Peyer's patch (tissue), 4 donors: ENCODE data around the gene TMEM132D. TPM values are rescaled to one million over a fixed set of nuclear protein-coding genes. Genes with fewer than 3 reads are reported as not detected.
"Not testable (repeated sequence)": the region's sequence is repeated elsewhere in the genome, so short reads cannot be mapped to it uniquely, and the experiment has no call there.

Source experiments
- DNase-seq, 3 donors: peaks; one replicate each; pipeline ENCODE4 v3.0.0-alpha.2; 2017 to 2019
- H3K27ac ChIP-seq, 4 donors: fragments of 200-600 bp; sonication (generic); one replicate each; pipeline ENCODE4 v1.5.1; 2016 to 2019
- H3K27me3 ChIP-seq, 2 donors: fragments of 200-600 bp; sonication (generic); one replicate each; pipeline ENCODE4 v1.5.1; 2019
- H3K36me3 ChIP-seq, 3 donors: fragments of 200-600 bp; sonication (generic); one replicate each; pipeline ENCODE4 v1.5.1; 2016 to 2019
- H3K4me1 ChIP-seq, 4 donors: fragments of 200-600 bp; sonication (generic); one replicate each; pipeline ENCODE4 v1.5.1; 2016 to 2019
- H3K4me3 ChIP-seq, 4 donors: fragments of 200-600 bp; sonication (generic); 1 replicate in 3 of 4; 2 replicates in 1 of 4; pipeline ENCODE4 v1.5.1; 2016 to 2019; ENCODE audit warnings: mild to moderate bottlenecking in 1 of 4
- H3K9me3 ChIP-seq, 4 donors: fragments of 200-600 bp; sonication (generic); one replicate each; pipeline ENCODE4 v1.5.1; 2016 to 2019; ENCODE audit warnings: mild to moderate bottlenecking in 1 of 4
- POLR2A ChIP-seq, 2 donors: fragments of 450-650 bp; IDR thresholded peaks; one replicate each; pipeline ENCODE4 v1.5.1; 2017; ENCODE audit warnings: antibody characterized with exemption in 2 of 2, mild to moderate bottlenecking in 2 of 2, moderate library complexity in 2 of 2
- total RNA-seq, 4 donors: library from RNA; depleted of rRNA; stranded (reverse); fragments of >200 nt; gene quantifications; one replicate each; pipeline ENCODE4 v1.1.0, GENCODE V29; 2016
- TF ChIP-seq, protein P1 (sequence below), 6 experiments: fragments of 450-650 bp in 4 of 6; fragments of 200-600 bp in 2 of 6; sonication (generic) in 1 of 6; IDR thresholded peaks; one replicate each; pipeline ENCODE4 v1.5.1; 2017 to 2019; ENCODE audit warnings: antibody characterized with exemption in 6 of 6, mild to moderate bottlenecking in 3 of 6, moderate library complexity in 1 of 6

Gene TMEM132D
- total RNA-seq, 4 donors from 2014 or later, result 0.27 to 1.7 (median 0.41) TPM

DNA sequence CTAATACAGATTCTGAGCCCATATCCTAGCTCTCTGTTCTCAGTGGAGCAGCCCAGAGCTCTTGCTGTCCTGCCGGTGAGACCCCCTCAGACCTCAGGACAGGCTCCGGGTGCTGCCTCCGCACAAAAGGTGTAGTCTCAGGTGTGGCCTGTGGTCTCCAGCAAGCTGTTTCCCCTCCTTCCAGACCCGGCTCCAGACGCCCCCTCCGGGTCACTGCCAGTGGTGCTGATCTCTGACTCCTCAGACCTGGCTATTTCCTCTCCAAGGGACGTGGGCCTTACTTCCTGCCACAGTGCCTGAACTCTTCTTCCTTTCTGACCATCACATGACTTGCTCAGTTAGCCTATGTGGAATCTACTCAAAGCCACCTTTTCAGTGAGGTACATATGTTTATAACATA lies 713.0 kb downstream of the TMEM132D start:
- no peak for DNase-seq
- no peak for TF ChIP-seq POLR2A (IDR thresholded peaks at IDR 0.05)
- TF ChIP-seq, protein P1, sequence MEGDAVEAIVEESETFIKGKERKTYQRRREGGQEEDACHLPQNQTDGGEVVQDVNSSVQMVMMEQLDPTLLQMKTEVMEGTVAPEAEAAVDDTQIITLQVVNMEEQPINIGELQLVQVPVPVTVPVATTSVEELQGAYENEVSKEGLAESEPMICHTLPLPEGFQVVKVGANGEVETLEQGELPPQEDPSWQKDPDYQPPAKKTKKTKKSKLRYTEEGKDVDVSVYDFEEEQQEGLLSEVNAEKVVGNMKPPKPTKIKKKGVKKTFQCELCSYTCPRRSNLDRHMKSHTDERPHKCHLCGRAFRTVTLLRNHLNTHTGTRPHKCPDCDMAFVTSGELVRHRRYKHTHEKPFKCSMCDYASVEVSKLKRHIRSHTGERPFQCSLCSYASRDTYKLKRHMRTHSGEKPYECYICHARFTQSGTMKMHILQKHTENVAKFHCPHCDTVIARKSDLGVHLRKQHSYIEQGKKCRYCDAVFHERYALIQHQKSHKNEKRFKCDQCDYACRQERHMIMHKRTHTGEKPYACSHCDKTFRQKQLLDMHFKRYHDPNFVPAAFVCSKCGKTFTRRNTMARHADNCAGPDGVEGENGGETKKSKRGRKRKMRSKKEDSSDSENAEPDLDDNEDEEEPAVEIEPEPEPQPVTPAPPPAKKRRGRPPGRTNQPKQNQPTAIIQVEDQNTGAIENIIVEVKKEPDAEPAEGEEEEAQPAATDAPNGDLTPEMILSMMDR (IDR thresholded peaks at IDR 0.05), result no peak
- no peaks in the 10 kb centered on the region for H3K36me3 ChIP-seq
- no peak overlapping the region for H3K27ac ChIP-seq
- H3K4me1 ChIP-seq, result no peaks in the 10 kb centered on the region
- peaks cover 0 to 3% (median 1%) of the 10 kb centered on the region in 4 donors for H3K9me3 ChIP-seq
- H3K4me3 ChIP-seq, result no peak overlapping the region
- H3K27me3 ChIP-seq, result no peaks in the 10 kb centered on the region

DNA sequence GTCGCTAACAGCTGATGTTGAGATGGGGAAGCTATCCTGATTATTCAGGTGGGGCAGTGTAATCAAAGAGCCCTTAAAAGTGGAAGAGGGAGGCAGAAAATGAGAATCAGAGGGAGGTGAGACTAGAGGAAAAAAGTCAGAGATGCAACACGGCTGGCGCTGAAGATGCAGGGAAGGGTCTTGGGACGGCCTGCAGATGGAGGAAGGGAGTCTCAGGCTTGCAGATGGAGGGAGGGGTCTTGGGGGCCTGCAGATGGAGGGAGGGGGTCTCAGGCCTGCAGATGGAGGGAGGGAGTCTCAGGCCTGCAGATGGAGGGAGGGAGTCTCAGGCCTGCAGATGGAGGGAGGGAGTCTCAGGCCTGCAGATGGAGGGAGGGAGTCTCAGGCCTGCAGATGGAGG lies 713.9 kb downstream of the TMEM132D start:
- DNase-seq, result not testable (repeated sequence)

DNA sequence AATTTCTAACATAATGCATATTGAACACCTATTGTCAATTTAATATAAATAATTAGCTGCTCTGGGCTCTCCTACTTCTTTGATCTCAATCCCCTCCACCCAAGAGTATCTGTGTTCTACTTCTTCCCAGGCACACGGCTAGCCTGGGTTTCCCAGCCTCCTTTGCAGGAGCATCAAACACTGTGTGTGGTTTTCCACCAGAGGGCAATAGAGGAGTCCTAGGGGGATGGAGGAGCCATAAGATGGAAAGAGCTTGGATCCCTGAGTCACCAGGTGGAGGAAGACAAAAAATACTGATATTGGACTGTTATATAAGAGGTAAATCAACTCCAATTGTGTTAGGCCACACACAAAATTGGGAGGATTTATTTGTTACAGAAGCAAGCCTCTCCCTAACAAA lies 716.9 kb downstream of the TMEM132D start:
- no peaks in the 10 kb centered on the region for H3K4me1 ChIP-seq
- H3K27ac ChIP-seq, result no peak overlapping the region
- no peaks in the 10 kb centered on the region for H3K9me3 ChIP-seq
- no peak for DNase-seq
- no peaks in the 10 kb centered on the region for H3K36me3 ChIP-seq
- TF ChIP-seq, protein P1 (IDR thresholded peaks at IDR 0.05), result no peak
- no peak overlapping the region for H3K4me3 ChIP-seq
- H3K27me3 ChIP-seq, result no peaks in the 10 kb centered on the region

More for the DNA sequence above, 713.9 kb downstream of the TMEM132D start:
- not testable (repeated sequence) for H3K9me3 ChIP-seq, H3K27ac ChIP-seq, H3K4me3 ChIP-seq, H3K27me3 ChIP-seq, H3K4me1 ChIP-seq, H3K36me3 ChIP-seq

DNA sequence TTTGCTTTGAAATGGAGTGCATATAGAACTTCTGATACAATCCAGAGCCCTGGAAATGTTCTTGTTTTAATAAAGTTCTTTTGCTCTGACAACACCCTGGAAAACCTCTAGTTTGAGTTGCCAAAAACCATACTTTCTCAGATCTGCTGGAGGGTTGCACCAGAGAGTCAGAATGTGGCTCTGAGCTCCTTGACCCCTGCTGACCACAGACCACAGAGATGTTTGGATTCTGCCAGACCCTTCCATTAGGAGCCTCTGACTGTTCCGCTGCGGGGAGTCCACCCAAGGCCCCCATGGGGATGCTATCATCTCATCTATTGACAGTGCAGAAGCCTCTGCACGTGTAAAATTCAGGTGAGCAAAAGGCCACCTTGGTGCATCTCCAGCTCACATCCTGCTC lies 718.0 kb downstream of the TMEM132D start:
- no peaks in the 10 kb centered on the region for H3K36me3 ChIP-seq
- H3K27me3 ChIP-seq, result no peaks in the 10 kb centered on the region
- TF ChIP-seq, protein P1 (IDR thresholded peaks at IDR 0.05), result no peak
- no peak for TF ChIP-seq POLR2A (IDR thresholded peaks at IDR 0.05)
- no peaks in the 10 kb centered on the region for H3K9me3 ChIP-seq
- no peak overlapping the region for H3K27ac ChIP-seq
- DNase-seq, result no peak
- H3K4me3 ChIP-seq, result no peak overlapping the region
- H3K4me1 ChIP-seq, result no peaks in the 10 kb centered on the region

DNA sequence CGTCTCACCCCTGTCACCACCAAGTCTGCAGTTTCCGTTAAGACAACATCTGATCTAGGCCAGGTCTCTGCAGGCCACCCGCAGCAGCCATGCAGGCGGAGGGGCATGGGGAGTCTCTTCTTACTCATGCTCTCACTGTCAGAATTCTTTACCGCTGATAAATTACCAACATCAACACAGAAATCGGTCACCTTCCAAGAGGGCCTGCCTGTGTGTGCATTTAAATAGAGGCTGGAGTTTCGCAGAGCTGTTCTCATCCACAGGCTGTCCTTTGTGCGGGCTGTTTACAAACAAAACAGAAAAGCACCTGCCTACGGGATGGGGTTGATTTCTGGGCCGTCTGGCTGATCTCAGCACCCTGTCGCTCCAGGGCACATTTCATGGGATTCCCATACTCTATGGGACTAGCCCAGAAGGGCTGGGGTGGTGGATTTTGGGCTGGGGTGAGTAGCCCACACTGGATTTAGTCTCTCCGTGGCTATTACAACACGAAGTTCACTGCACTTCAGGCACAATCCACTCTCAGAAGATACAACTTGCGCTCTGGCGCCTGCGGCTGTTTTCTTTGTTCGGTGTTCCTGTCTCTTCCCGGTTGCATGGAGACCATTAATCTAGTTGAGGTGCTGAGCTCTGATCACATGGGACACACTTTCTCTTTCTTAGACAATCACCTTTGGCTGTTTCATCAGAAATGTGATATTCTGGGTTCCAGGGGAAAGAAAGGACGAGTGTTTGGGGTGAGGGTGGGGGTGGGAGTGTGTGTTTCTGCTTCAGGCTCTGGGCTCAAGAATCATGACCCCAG lies 719.5 kb downstream of the TMEM132D start:
- TF ChIP-seq, protein P1 (IDR thresholded peaks at IDR 0.05), result no peak
- TF ChIP-seq POLR2A (IDR thresholded peaks at IDR 0.05), result no peak
- Histone ChIP-seq H3K36me3 (no peaks in the 10 kb centered on the region), H3K4me1 (no peaks in the 10 kb centered on the region), H3K27me3 (no peaks in the 10 kb centered on the region), H3K27ac (no peak overlapping the region), H3K9me3 (no peaks in the 10 kb centered on the region), H3K4me3 (no peak overlapping the region)
- no peak for DNase-seq

DNA sequence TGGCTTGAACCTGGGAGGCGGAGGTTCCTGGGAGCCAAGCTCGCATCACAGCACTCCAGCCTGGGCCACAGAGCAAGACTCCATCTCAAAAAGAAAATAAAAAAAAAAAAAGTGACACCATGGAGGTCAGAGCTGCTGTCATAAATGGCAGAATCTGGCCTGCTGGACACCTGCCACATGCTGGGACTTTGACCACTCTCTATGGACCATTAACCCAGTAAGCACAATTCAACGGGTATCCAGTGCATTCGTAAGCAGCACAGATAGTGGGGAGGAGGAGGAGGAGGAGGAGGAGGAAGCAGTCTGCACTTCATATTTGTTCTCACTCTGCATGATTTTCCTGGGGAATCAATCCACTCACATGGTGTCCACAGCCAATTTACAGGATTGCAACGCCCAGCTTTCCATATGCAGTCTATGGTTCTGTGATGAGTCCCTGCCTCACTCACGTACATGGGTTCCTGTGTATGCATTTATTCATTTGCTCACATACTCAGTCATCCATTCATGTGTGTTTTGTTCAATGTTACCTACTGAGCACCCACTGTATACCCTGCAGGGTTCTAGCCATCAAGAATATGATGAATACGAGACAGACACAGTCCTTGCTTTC lies 723.8 kb downstream of the TMEM132D start:
- Histone ChIP-seq H3K36me3 (no peaks in the 10 kb centered on the region), H3K4me1 (no peaks in the 10 kb centered on the region), H3K4me3 (no peak overlapping the region), H3K9me3 (no peaks in the 10 kb centered on the region), H3K27ac (no peak overlapping the region), H3K27me3 (no peaks in the 10 kb centered on the region)
- no peak for DNase-seq
- TF ChIP-seq, protein P1 (IDR thresholded peaks at IDR 0.05), result no peak
- no peak for TF ChIP-seq POLR2A (IDR thresholded peaks at IDR 0.05)
